ES-I3 (cell line): Measurements from ENCODE around the gene CHRNA1.

Experiments used
- H3K36me3 ChIP-seq: 2 replicates; pipeline ENCODE4 v1.6.1; 2013; ENCODE audit warnings: mild to moderate bottlenecking, low read length, control low read depth, moderate library complexity; ENCODE audit not compliant: insufficient read depth
- H3K4me1 ChIP-seq: 2 replicates; pipeline ENCODE4 v1.6.1; 2013; ENCODE audit warnings: mild to moderate bottlenecking, control low read depth, low read length; ENCODE audit not compliant: insufficient read depth
- H3K9ac ChIP-seq: 2 replicates; pipeline ENCODE4 v1.6.1; 2013; ENCODE audit warnings: low read depth, mild to moderate bottlenecking, low read length, moderate library complexity
- H3K9me3 ChIP-seq: 2 replicates; pipeline ENCODE4 v1.6.1; 2013; ENCODE audit warnings: mild to moderate bottlenecking, low read length, moderate library complexity; ENCODE audit not compliant: control insufficient read depth, insufficient read depth

CHRNA1 gene

GRCh38 chr2:174759381-174760065 lies 4.7 kb downstream of the CHRNA1 start:
- Histone ChIP-seq H3K4me1 (peaks cover 12% of the 10 kb centered on the region), H3K36me3 (no peaks in the 10 kb centered on the region), H3K9me3 (no peaks in the 10 kb centered on the region), H3K9ac (no peak overlapping the region)

- Histone ChIP-seq H3K36me3 (no peaks in the 10 kb centered on the region; the same call in 1 of the 2 replicates), H3K9me3 (no peaks in the 10 kb centered on the region)
These were observed 7.5 kb downstream of the CHRNA1 start for GRCh38 chr2:174756743-174757142.

GRCh38 chr2:174753038-174753633 lies 11.1 kb downstream of the CHRNA1 start:
- H3K36me3 ChIP-seq = no peaks in the 10 kb centered on the region; the same call in 1 of the 2 replicates
- H3K9me3 ChIP-seq = no peaks in the 10 kb centered on the region
- H3K9ac ChIP-seq = no peak overlapping the region
- H3K4me1 ChIP-seq = peaks cover 20% of the 10 kb centered on the region

More at GRCh38 chr2:174756743-174757142, 7.5 kb downstream of the CHRNA1 start:
- Histone ChIP-seq H3K9ac (no peak overlapping the region), H3K4me1 (peaks cover 4% of the 10 kb centered on the region)

GRCh38 chr2:174752403-174753037 lies 11.8 kb downstream of the CHRNA1 start:
- no peaks in the 10 kb centered on the region; the same call in 1 of the 2 replicates for H3K36me3 ChIP-seq
- peaks cover 20% of the 10 kb centered on the region for H3K4me1 ChIP-seq
- H3K9me3 ChIP-seq = no peaks in the 10 kb centered on the region
- no peak overlapping the region for H3K9ac ChIP-seq

- Histone ChIP-seq H3K9me3 (no peaks in the 10 kb centered on the region), H3K9ac (no peak overlapping the region), H3K36me3 (no peaks in the 10 kb centered on the region; the same call in 1 of the 2 replicates), H3K4me1 (peaks cover 20% of the 10 kb centered on the region)
These were observed 13.3 kb downstream of the CHRNA1 start for GRCh38 chr2:174750923-174751441.

- no peak overlapping the region for H3K9ac ChIP-seq
- peaks cover 25% of the 10 kb centered on the region for H3K4me1 ChIP-seq
- H3K9me3 ChIP-seq = no peaks in the 10 kb centered on the region
- H3K36me3 ChIP-seq = no peaks in the 10 kb centered on the region; the same call in 1 of the 2 replicates
These were observed 14.5 kb downstream of the CHRNA1 start for GRCh38 chr2:174749793-174750192.

- H3K9ac ChIP-seq = 0 out of 2 replicates have a peak overlapping the region, but pooled peaks have one; percentile 1
- no peaks in the 10 kb centered on the region for H3K9me3 ChIP-seq
- H3K4me1 ChIP-seq = peaks cover 25% of the 10 kb centered on the region
- H3K36me3 ChIP-seq = no peaks in the 10 kb centered on the region; the same call in 1 of the 2 replicates
These were observed 15.3 kb downstream of the CHRNA1 start for GRCh38 chr2:174748948-174749347.

- Histone ChIP-seq H3K9me3 (no peaks in the 10 kb centered on the region), H3K36me3 (no peaks in the 10 kb centered on the region), H3K4me1 (peaks cover 17% of the 10 kb centered on the region), H3K9ac (no peak overlapping the region)
These were observed 19.1 kb downstream of the CHRNA1 start for GRCh38 chr2:174745142-174745541.

- Histone ChIP-seq H3K4me1 (peaks cover 7% of the 10 kb centered on the region), H3K9me3 (no peaks in the 10 kb centered on the region), H3K36me3 (no peaks in the 10 kb centered on the region), H3K9ac (no peak overlapping the region)
These were observed 20.2 kb downstream of the CHRNA1 start for GRCh38 chr2:174744111-174744510.

- Histone ChIP-seq H3K4me1 (peaks cover 5% of the 10 kb centered on the region), H3K9ac (no peak overlapping the region), H3K9me3 (no peaks in the 10 kb centered on the region), H3K36me3 (no peaks in the 10 kb centered on the region)
These were observed 23.6 kb downstream of the CHRNA1 start for GRCh38 chr2:174740721-174741120.

- Histone ChIP-seq H3K9ac (no peak overlapping the region), H3K9me3 (no peaks in the 10 kb centered on the region), H3K4me1 (no peaks in the 10 kb centered on the region), H3K36me3 (no peaks in the 10 kb centered on the region)
These were observed 25.4 kb downstream of the CHRNA1 start for GRCh38 chr2:174738841-174739240.

GRCh38 chr2:174731546-174731945 lies 32.7 kb downstream of the CHRNA1 start:
- Histone ChIP-seq H3K36me3 (no peaks in the 10 kb centered on the region), H3K9ac (no peak overlapping the region)

GRCh38 chr2:174730698-174731018 lies 33.6 kb downstream of the CHRNA1 start:
- Histone ChIP-seq H3K9me3 (no peaks in the 10 kb centered on the region), H3K4me1 (no peaks in the 10 kb centered on the region), H3K9ac (peak overlapping the region; percentile 50; the same call in 1 of the 2 replicates), H3K36me3 (no peaks in the 10 kb centered on the region)

More at GRCh38 chr2:174731546-174731945, 32.7 kb downstream of the CHRNA1 start:
- H3K9me3 ChIP-seq = no peaks in the 10 kb centered on the region
- H3K4me1 ChIP-seq = no peaks in the 10 kb centered on the region

- H3K4me1 ChIP-seq = no peaks in the 10 kb centered on the region
These were observed 34.2 kb downstream of the CHRNA1 start for GRCh38 chr2:174729797-174730697.

More at GRCh38 chr2:174729797-174730697, 34.2 kb downstream of the CHRNA1 start:
- no peaks in the 10 kb centered on the region for H3K36me3 ChIP-seq
- H3K9me3 ChIP-seq = no peaks in the 10 kb centered on the region
- peak overlapping the region; percentile 50; the same call in 1 of the 2 replicates for H3K9ac ChIP-seq
